Activated CD8-positive, alpha-beta T cell treated with anti-CD3 and anti-CD28 coated beads for 36 hours (primary cell): ENCODE measurements around the gene VPS13D. TPM values are rescaled to one million over a fixed set of nuclear protein-coding genes. Genes with fewer than 3 reads are reported as not detected.

Source experiments
- ATAC-seq: fragments of 200-7000 bp; cut with Tn5 transposase; one replicate; pipeline ENCODE4 v1.10.0; 2021; ENCODE audit warnings: mild to moderate bottlenecking, moderate library complexity
- CTCF ChIA-PET: fragments of 350-600 bp; sonication (Branson Sonifier 250); formaldehyde crosslinking; loops from one replicate; lab custom pipeline; 2021; ENCODE audit warnings: antibody characterized with exemption; lab: Charles Lee
- POLR2A ChIA-PET: fragments of 350-600 bp; sonication (Branson Sonifier 250); formaldehyde crosslinking; loops from one replicate; lab custom pipeline; 2021; ENCODE audit warnings: antibody characterized with exemption; lab: Charles Lee
- DNase-seq: peaks from one replicate; pipeline ENCODE4 v3.0.0-alpha.2; 2020
- H3K27ac Mint-ChIP-seq: one replicate; pipeline ENCODE4 v1.8.0; 2021; ENCODE audit warnings: mild to moderate bottlenecking, mixed read lengths
- H3K27me3 Mint-ChIP-seq: one replicate; pipeline ENCODE4 v1.8.0; 2021; ENCODE audit warnings: mixed read lengths
- H3K36me3 Mint-ChIP-seq: one replicate; pipeline ENCODE4 v1.8.0; 2021; ENCODE audit warnings: low read depth, mixed read lengths
- H3K4me1 Mint-ChIP-seq: one replicate; pipeline ENCODE4 v1.8.0; 2021; ENCODE audit warnings: low read depth, mixed read lengths
- H3K4me3 Mint-ChIP-seq: one replicate; pipeline ENCODE4 v1.8.0; 2021; ENCODE audit warnings: mild to moderate bottlenecking, moderate library complexity, mixed read lengths
- H3K9me3 Mint-ChIP-seq: one replicate; pipeline ENCODE4 v1.8.0; 2021; ENCODE audit warnings: mixed read lengths
- CTCF ChIP-seq: fragments of 200-600 bp; IDR thresholded peaks from one replicate; pipeline ENCODE4 v1.8.0; 2022; ENCODE audit warnings: antibody characterized with exemption, mild to moderate bottlenecking
- intact Hi-C: fragments of 100-400 bp; cut with micrococcal nuclease; formaldehyde crosslinking; loops from one replicate; pipeline ENCODE4 v1.10.0; 2022
- total RNA-seq, 2 experiments: library from RNA; stranded (reverse); gene quantifications; one replicate each; pipeline ENCODE4 v1.2.3, GENCODE V29; 2021

VPS13D gene
- total RNA-seq, 2 experiments from 2014 or later, result 28.1 to 30.7 TPM

DNA sequence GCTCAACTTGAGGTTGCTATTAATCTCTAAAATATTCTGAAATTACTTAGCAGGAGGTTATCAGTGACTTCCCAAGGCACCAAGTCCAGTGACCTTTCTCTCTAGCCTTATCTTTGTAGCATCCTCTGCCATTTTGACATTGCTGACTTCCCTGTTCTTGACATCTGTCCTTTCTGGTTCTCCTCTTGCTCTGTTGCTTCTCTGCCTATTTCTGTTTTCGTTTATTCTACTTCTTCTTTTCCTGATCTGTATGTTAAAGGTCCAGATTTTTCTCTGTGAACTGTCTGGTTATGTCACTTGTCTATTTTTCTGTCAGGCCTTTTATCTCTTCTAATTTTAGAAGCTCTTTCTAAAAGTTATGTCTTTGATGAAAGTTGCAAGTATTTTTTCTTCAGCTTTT, 178.8 kb downstream of the VPS13D start:
- Mint-ChIP-seq H3K4me3 (no peak overlapping the region), H3K27ac (peak overlapping the region; percentile 75), H3K36me3 (peaks cover 61% of the 10 kb centered on the region), H3K27me3 (no peaks in the 10 kb centered on the region), H3K4me1 (peaks cover 42% of the 10 kb centered on the region), H3K9me3 (peaks cover 9% of the 10 kb centered on the region)
- ChIA-PET CTCF (interaction anchor here (0.7 to 2.5 kb wide), 10 partner anchors 9 to 250 kb away, joined by 3 to 20 read pairs (median 6); partner anchors contain the start of gene DHRS3), POLR2A (interaction anchor here (1.0 to 1.6 kb wide), 6 partner anchors 20 to 210 kb away, joined by 3 to 6 read pairs (median 4); no protein-coding TSS in a partner anchor)
- no peak for DNase-seq
- ATAC-seq, result no peak
- intact Hi-C loops, result no loop called here
- no peak for TF ChIP-seq CTCF

DNA sequence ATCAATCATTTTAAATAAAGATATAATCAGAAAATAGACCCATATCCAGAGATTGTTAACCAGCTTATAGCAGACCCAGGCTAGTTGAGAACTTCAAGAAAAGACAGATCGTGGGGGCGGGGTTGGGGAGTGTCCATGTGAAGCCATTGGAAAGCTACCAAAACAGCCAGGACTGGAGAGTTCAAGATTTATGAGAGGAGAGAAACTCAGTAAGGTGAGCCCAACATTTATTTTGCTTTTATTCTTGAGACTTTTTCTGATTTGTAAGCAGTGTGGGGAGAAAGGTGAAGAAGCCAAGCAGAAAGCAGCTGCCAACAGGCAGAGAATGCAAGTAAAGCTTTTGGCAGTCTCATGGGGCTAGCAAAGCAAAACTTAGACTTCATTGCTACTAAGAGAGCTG, 179.9 kb downstream of the VPS13D start:
- Mint-ChIP-seq H3K4me1 (peaks cover 52% of the 10 kb centered on the region), H3K36me3 (peaks cover 54% of the 10 kb centered on the region), H3K9me3 (peaks cover 9% of the 10 kb centered on the region), H3K27me3 (no peaks in the 10 kb centered on the region), H3K27ac (peak overlapping the region; percentile 71), H3K4me3 (no peak overlapping the region)
- intact Hi-C loops, result no loop called here
- DNase-seq (no peak), ATAC-seq (no peak)
- TF ChIP-seq CTCF, result no peak
- POLR2A ChIA-PET, result interaction anchor here (0.8 to 1.8 kb wide), 3 partner anchors 24 to 40 kb away, joined by 3 to 4 read pairs (median 4); no protein-coding TSS in a partner anchor
- CTCF ChIA-PET, result interaction anchor here (0.9 to 2.5 kb wide), 5 partner anchors 15 to 249 kb away, joined by 3 to 6 read pairs (median 4); no protein-coding TSS in a partner anchor

GRCh38 chr1:12410351-12410750, 180.5 kb downstream of the VPS13D start:
- DNase-seq, result no peak
- ATAC-seq, result no peak
- Mint-ChIP-seq H3K9me3 (peaks cover 9% of the 10 kb centered on the region), H3K4me3 (no peak overlapping the region), H3K27ac (peak overlapping the region; percentile 71), H3K4me1 (peaks cover 56% of the 10 kb centered on the region), H3K27me3 (no peaks in the 10 kb centered on the region), H3K36me3 (peaks cover 51% of the 10 kb centered on the region)
- POLR2A ChIA-PET, result interaction anchor here (0.8 to 1.8 kb wide), 5 partner anchors 24 to 70 kb away, joined by 3 to 5 read pairs (median 4); no protein-coding TSS in a partner anchor
- no peak for TF ChIP-seq CTCF
- CTCF ChIA-PET, result interaction anchor here (0.9 to 1.7 kb wide), 5 partner anchors 14 to 207 kb away, joined by 3 to 4 read pairs (median 4); no protein-coding TSS in a partner anchor
- intact Hi-C loops, result no loop called here

- no peaks in the 10 kb centered on the region for H3K27me3 Mint-ChIP-seq
- no peak overlapping the region for H3K27ac Mint-ChIP-seq
- ATAC-seq (no peak), DNase-seq (no peak)
- H3K4me3 Mint-ChIP-seq, result no peak overlapping the region
- peaks cover 9% of the 10 kb centered on the region for H3K9me3 Mint-ChIP-seq
- H3K4me1 Mint-ChIP-seq, result peaks cover 55% of the 10 kb centered on the region
- no peak for TF ChIP-seq CTCF
- peaks cover 47% of the 10 kb centered on the region for H3K36me3 Mint-ChIP-seq
- ChIA-PET POLR2A (interaction anchor here (1.5 to 1.8 kb wide), 2 partner anchors 23 to 27 kb away, joined by 4 to 5 read pairs; no protein-coding TSS in a partner anchor), CTCF (interaction anchor here (1.2 to 1.8 kb wide), 3 partner anchors 9 to 67 kb away, joined by 3 to 6 read pairs (median 3); no protein-coding TSS in a partner anchor)
- intact Hi-C loops, result no loop called here
Observed at GRCh38 chr1:12411098-12411497, 181.3 kb downstream of the VPS13D start.

DNA sequence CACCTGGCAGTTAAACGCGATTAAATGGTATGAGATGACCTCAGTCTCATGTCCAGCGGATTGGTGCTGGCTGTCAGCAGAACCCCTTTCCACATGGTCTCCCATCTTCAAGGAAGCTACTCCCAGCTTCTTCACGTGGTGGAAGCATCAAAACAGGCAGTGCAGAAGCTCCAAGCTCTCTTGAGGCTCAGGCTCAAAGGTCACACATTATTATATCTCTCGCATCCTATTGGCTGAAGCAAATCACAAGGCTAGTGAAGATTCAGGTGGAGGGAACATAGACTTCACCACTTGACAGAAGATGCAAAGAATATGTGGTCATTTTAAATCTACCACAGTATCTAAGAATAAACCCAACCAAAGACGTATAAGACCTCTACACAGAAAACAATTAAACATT, 181.9 kb downstream of the VPS13D start:
- Mint-ChIP-seq H3K9me3 (peaks cover 11% of the 10 kb centered on the region), H3K36me3 (peaks cover 51% of the 10 kb centered on the region), H3K4me1 (peaks cover 56% of the 10 kb centered on the region), H3K27me3 (no peaks in the 10 kb centered on the region), H3K27ac (no peak overlapping the region), H3K4me3 (no peak overlapping the region)
- DNase-seq (no peak), ATAC-seq (no peak)
- no peak for TF ChIP-seq CTCF
- POLR2A ChIA-PET, result interaction anchor here (1.5 kb wide), 1 partner anchor 26 kb away, joined by 5 read pairs; no protein-coding TSS in a partner anchor
- intact Hi-C loops, result no loop called here
- CTCF ChIA-PET, result interaction anchor here (1.2 to 1.8 kb wide), 3 partner anchors 9 to 67 kb away, joined by 3 to 6 read pairs (median 3); no protein-coding TSS in a partner anchor
